BJ (cell line): ENCODE measurements around the gene MANEAL. TPM values are rescaled to one million over a fixed set of nuclear protein-coding genes. Genes with fewer than 3 reads are reported as not detected.

Experiments
- CTCF ChIA-PET: fragments of 350-600 bp; formaldehyde crosslinking; extraction: SDS; loops from one replicate; lab custom pipeline; 2021; ENCODE audit warnings: antibody characterized with exemption, inconsistent platforms; lab: Yijun Ruan, JAX
- POLR2A ChIA-PET: fragments of 300-600 bp; sonication (Branson Sonifier 250); formaldehyde crosslinking; extraction: SDS; loops from one replicate; lab custom pipeline; 2021; ENCODE audit warnings: antibody characterized with exemption; lab: Charles Lee
- DNase-seq: peaks from one replicate; pipeline ENCODE4 v3.0.0-alpha.2; 2011; ENCODE audit warnings: low read depth
- H3K27me3 ChIP-seq: 2 replicates; pipeline ENCODE4 v1.6.0; 2011; ENCODE audit warnings: low read length; ENCODE audit not compliant: control insufficient read depth, insufficient read depth
- H3K36me3 ChIP-seq: 2 replicates; pipeline ENCODE4 v1.5.1; 2011; ENCODE audit warnings: low read length; ENCODE audit not compliant: control insufficient read depth, insufficient read depth
- H3K4me3 ChIP-seq: 2 replicates; pipeline ENCODE4 v1.5.1; 2011; ENCODE audit warnings: low read depth, mild to moderate bottlenecking, control low read depth, low read length
- polyA minus RNA-seq: library from RNA; depleted of rRNA, polyadenylated mRNA; stranded (reverse); fragments of >200 nt; gene quantifications from 2 replicates; pipeline ENCODE4 v1.2.3, GENCODE V29; 2011; rRNA and poly(A)+ RNA removed
- polyA plus RNA-seq: library from polyadenylated mRNA; depleted of rRNA; stranded (reverse); fragments of >200 nt; gene quantifications from 2 replicates; pipeline ENCODE4 v1.2.3, GENCODE V29; 2011; rRNA removed
- TF ChIP-seq, protein P1 (sequence below): IDR thresholded peaks from 2 replicates; pipeline ENCODE4 v1.5.1; 2011; ENCODE audit warnings: low read depth, mild to moderate bottlenecking, control low read depth, inconsistent platforms, low read length, moderate library complexity; ENCODE audit not compliant: insufficient read depth

Gene MANEAL, protein sequence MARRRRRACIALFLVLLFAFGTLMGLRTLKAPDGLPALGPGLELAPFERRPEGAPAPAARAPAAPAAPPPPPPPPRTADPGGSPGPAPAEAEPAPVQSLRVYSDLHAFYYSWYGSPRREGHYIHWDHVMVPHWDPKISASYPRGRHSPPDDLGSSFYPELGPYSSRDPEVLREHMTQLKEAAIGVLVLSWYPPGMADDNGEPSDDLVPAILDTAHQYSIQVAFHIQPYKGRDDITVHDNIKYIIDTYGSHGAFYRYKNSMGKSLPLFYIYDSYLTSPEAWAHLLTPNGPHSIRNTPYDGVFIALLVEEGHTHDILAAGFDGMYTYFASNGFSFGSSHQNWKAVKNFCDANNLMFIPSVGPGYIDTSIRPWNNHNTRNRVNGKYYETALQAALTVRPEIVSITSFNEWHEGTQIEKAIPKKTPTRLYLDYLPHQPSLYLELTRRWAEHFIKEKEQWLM
- polyA plus RNA-seq (2.5 and 4.0 TPM in 2 replicates), polyA minus RNA-seq (1.2 and 2.8 TPM in 2 replicates)

DNA sequence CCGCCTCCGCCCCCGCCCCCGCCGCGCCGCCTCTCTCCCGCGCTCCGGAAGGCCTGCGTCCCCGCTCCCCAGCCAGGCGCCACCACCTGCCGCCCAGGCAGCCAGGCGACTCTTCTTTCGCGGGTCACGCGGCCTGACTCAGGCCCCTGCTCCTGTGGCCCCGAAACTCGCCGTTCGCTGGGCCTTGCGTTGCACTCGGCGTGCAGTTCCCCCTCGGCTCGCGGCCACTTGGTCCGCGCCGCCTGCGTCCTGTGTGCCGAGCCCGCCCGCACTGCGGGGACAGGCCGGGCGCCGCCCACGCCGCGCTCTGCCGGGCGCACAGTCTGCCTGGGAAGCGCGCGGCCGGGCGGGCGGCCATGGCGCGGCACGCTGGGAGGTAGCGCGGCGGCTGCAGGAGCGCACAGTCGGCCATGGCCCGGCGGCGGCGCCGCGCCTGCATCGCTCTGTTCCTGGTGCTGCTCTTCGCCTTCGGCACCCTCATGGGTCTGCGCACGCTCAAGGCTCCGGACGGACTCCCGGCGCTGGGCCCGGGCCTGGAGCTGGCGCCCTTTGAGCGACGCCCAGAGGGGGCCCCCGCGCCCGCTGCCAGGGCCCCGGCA lies at the start of gene MANEAL:
TSS of gene MANEAL (plus strand) at position 75 of the 599 bp plus-strand sequence. CDS start at position 411, 336 bp downstream.
- ChIA-PET CTCF (no interaction called here), POLR2A (no interaction called here)
- DNase-seq, result no peak
- Histone ChIP-seq H3K4me3 (peak within 1 kb of the TSS; percentile 50), H3K36me3 (no peaks in the 10 kb centered on the region), H3K27me3 (peaks cover 12% of the 10 kb centered on the region)
- TF ChIP-seq, protein P1, sequence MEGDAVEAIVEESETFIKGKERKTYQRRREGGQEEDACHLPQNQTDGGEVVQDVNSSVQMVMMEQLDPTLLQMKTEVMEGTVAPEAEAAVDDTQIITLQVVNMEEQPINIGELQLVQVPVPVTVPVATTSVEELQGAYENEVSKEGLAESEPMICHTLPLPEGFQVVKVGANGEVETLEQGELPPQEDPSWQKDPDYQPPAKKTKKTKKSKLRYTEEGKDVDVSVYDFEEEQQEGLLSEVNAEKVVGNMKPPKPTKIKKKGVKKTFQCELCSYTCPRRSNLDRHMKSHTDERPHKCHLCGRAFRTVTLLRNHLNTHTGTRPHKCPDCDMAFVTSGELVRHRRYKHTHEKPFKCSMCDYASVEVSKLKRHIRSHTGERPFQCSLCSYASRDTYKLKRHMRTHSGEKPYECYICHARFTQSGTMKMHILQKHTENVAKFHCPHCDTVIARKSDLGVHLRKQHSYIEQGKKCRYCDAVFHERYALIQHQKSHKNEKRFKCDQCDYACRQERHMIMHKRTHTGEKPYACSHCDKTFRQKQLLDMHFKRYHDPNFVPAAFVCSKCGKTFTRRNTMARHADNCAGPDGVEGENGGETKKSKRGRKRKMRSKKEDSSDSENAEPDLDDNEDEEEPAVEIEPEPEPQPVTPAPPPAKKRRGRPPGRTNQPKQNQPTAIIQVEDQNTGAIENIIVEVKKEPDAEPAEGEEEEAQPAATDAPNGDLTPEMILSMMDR, result no peak

DNA sequence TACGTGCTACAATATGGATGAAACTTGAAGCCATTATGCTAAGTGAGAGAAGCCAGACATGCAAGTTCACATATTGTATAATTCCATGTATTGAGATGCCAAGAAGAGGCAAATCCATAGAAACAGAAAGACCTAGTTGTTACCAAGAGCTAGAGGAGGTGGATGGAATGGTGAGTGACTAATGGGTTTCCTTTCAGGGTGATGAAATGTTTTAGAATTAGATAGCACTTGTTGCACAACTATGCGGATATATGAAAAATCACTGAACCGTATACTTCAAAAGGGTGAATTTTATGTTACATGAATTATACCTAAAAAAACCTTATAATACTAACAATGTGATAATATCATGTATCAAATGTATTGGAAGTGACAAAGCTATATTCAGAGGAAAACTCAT lies 46.8 kb upstream of the MANEAL start:
- ChIA-PET POLR2A (no interaction called here), CTCF (no interaction called here)
- Histone ChIP-seq H3K36me3 (no peaks in the 10 kb centered on the region), H3K4me3 (no peak overlapping the region), H3K27me3 (peaks cover under 1% of the 10 kb centered on the region)
- TF ChIP-seq, protein P1, result no peak
- no peak for DNase-seq

DNA sequence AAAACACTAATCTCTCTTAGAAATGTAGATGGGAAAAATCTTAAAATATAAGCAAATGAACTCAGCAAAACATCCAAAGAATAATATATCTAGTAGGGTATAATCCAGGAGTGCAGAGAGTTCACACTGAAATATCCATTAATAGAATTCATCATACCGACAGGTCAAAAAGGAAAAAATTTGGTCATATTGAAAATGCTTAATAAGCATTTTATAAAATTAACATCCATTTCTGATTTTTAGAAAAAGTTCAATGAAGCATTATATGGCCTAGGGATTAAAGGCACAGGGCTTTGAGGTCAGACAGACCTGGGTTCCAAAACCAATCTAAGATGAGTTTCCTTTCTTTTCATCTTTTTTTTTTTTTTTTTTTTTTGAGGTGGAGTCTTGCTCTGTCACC lies 45.1 kb upstream of the MANEAL start:
- ChIA-PET CTCF (no interaction called here), POLR2A (no interaction called here)
- H3K27me3 ChIP-seq, result peaks cover 9% of the 10 kb centered on the region
- no peak for DNase-seq
- TF ChIP-seq, protein P1, result no peak
- no peaks in the 10 kb centered on the region for H3K36me3 ChIP-seq
- H3K4me3 ChIP-seq, result no peak overlapping the region

DNA sequence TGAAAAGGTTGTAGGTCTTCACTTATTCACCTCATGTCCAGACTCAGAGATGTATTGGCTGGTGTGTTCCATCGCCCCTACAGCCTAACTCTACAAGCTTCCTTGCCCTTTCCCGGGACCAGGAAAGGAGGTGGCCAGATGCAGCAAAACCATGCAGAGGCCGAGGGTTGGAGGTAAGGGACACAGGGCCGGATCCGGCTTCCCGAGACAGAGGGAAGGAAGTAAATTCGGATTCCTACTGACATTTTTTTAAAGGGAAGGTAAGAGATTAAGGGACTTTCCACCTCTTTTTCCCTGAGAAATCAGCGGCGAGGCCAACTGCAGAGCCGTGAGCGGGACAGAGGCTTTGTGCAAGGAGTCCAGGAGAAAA lies 41.4 kb upstream of the MANEAL start:
- POLR2A ChIA-PET, result no interaction called here
- Histone ChIP-seq H3K27me3 (peaks cover 27% of the 10 kb centered on the region), H3K36me3 (no peaks in the 10 kb centered on the region)

More for the DNA sequence above, 41.4 kb upstream of the MANEAL start:
- DNase-seq, result no peak
- TF ChIP-seq, protein P1, result no peak
- CTCF ChIA-PET, result no interaction called here
- H3K4me3 ChIP-seq, result no peak overlapping the region
